Hematopoietic multipotent progenitor cell treated with erythropoietin and hydrocortisone succinate and interleukin-3 and kit ligand, for 4 days (in vitro differentiated cells): ENCODE results near the gene POTEI.
A peak's percentile ranks its signal among the peaks of the same experiment; 100 is the strongest.
"Not testable (repeated sequence)": the region's sequence is repeated elsewhere in the genome, so short reads cannot be mapped to it uniquely, and the experiment has no call there.

ENCODE experiments used
- DNase-seq: peaks from one replicate; pipeline ENCODE4 v3.0.0-alpha.2; 2015

Gene POTEI

GRCh38 chr2:130454712-130455083 is 54.4 kb downstream of the POTEI start:
- not testable (repeated sequence) for DNase-seq

- DNase-seq, result not testable (repeated sequence)
Observed at GRCh38 chr2:130453955-130454711, 55.0 kb downstream of the POTEI start.

- not testable (repeated sequence) for DNase-seq
Observed at GRCh38 chr2:130452897-130453296, 56.2 kb downstream of the POTEI start.

GRCh38 chr2:130451823-130452222 is 57.3 kb downstream of the POTEI start:
- not testable (repeated sequence) for DNase-seq

- not testable (repeated sequence) for DNase-seq
Observed at GRCh38 chr2:130451278-130451677, 57.9 kb downstream of the POTEI start.

- not testable (repeated sequence) for DNase-seq
Observed at GRCh38 chr2:130450366-130450765, 58.8 kb downstream of the POTEI start.

GRCh38 chr2:130427631-130428030 is 81.5 kb downstream of the POTEI start:
- peak; percentile 42 for DNase-seq

GRCh38 chr2:130418845-130419244 is 90.3 kb downstream of the POTEI start:
- DNase-seq, result not testable (repeated sequence)

- not testable (repeated sequence) for DNase-seq
Observed at GRCh38 chr2:130416693-130417092, 92.4 kb downstream of the POTEI start.
